PC-3 (cell line): ENCODE data around the gene MED6.

Experiments used
- EZH2 ChIP-seq: fragments of 300-600 bp; sonication (generic); IDR thresholded peaks from one replicate; pipeline ENCODE4 v1.6.1; 2017; ENCODE audit warnings: antibody characterized with exemption, mild to moderate bottlenecking, low read length; ENCODE audit not compliant: unreplicated experiment
- EZH2phosphoT487 ChIP-seq: fragments of 300-600 bp; sonication (generic); IDR thresholded peaks from 2 replicates; pipeline ENCODE4 v1.6.1; 2018; ENCODE audit warnings: mild to moderate bottlenecking, antibody characterized with exemption, low read length, borderline replicate concordance
- TF ChIP-seq, protein P1 (sequence below): fragments of 300-600 bp; sonication (generic); conservative IDR thresholded peaks from 2 replicates; pipeline ENCODE4 v1.5.1; 2017; ENCODE audit warnings: antibody characterized with exemption, low read depth, mild to moderate bottlenecking, low read length

- TF ChIP-seq EZH2: no peak
- TF ChIP-seq, protein P1, sequence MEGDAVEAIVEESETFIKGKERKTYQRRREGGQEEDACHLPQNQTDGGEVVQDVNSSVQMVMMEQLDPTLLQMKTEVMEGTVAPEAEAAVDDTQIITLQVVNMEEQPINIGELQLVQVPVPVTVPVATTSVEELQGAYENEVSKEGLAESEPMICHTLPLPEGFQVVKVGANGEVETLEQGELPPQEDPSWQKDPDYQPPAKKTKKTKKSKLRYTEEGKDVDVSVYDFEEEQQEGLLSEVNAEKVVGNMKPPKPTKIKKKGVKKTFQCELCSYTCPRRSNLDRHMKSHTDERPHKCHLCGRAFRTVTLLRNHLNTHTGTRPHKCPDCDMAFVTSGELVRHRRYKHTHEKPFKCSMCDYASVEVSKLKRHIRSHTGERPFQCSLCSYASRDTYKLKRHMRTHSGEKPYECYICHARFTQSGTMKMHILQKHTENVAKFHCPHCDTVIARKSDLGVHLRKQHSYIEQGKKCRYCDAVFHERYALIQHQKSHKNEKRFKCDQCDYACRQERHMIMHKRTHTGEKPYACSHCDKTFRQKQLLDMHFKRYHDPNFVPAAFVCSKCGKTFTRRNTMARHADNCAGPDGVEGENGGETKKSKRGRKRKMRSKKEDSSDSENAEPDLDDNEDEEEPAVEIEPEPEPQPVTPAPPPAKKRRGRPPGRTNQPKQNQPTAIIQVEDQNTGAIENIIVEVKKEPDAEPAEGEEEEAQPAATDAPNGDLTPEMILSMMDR: no peak
- no peak for TF ChIP-seq EZH2phosphoT487
Observed at GRCh38 chr14:70600382-70601157, at the start of gene MED6.
